Pancreas (tissue), 10 donors: ENCODE measurements around the gene RHBDD3. TPM values are rescaled to one million over a fixed set of nuclear protein-coding genes. Genes with fewer than 3 reads are reported as not detected.

Experiments used
- ATAC-seq, 4 donors: fragments of 200-7000 bp; cut with Tn5 transposase; one replicate each; pipeline versions ENCODE4 v1.8.0 to v1.9.1; 2020; ENCODE audit warnings: mild to moderate bottlenecking in 4 of 4, moderate library complexity in 4 of 4
- DNase-seq, 6 donors: peaks; one replicate each; pipeline ENCODE4 v3.0.0-alpha.2; 2020
- FAIRE-seq: peaks from 2 replicates; lab custom pipeline; 2012; peaks lifted over from hg19 to GRCh38; lab: Jason Lieb, UNC
- H3K27ac ChIP-seq, 4 donors: fragments of 200-600 bp; sonication (generic); 1 replicate in 3 of 4; 2 replicates in 1 of 4; pipeline versions ENCODE4 v1.5.0 to v1.8.0; 2020
- H3K27me3 ChIP-seq, 4 donors: fragments of 200-600 bp; one replicate each; pipeline ENCODE4 v1.8.0; 2021
- H3K36me3 ChIP-seq, 3 donors: fragments of 200-600 bp; sonication (generic) in 1 of 3; one replicate each; pipeline versions ENCODE4 v1.5.0 to v1.8.0; 2020 to 2021
- H3K4me1 ChIP-seq, 3 donors: fragments of 200-600 bp; one replicate each; pipeline ENCODE4 v1.8.0; 2021
- H3K4me3 ChIP-seq, 4 donors: fragments of 200-600 bp; sonication (generic) in 2 of 4; one replicate each; pipeline versions ENCODE4 v1.5.0 to v1.8.0; 2020 to 2021
- H3K9me3 ChIP-seq, 4 donors: fragments of 200-600 bp; one replicate each; pipeline ENCODE4 v1.8.0; 2021
- CTCF ChIP-seq, 4 donors: fragments of 200-600 bp; sonication (generic) in 3 of 4; IDR thresholded peaks; one replicate each; pipeline versions ENCODE4 v1.5.0 to v1.8.0; 2021; ENCODE audit warnings: antibody characterized with exemption in 4 of 4
- WGBS, 2 donors: extraction: QIAGEN DNeasy Blood & Tissue Kit; methylation state at CpG; one replicate each; pipeline ENCODE4 v1.1.7; 2013; 5-methylcytosine and 5-hydroxymethylcytosine counted together
- intact Hi-C, 3 donors: fragments of 100-400 bp; cut with DNase I; formaldehyde crosslinking; loops; one replicate each; pipeline versions ENCODE4 v1.11.1 to v1.14.2; 2022
- polyA plus RNA-seq, 2 donors: library from polyadenylated mRNA; stranded (reverse); fragments of 200-250 nt; gene quantifications; one replicate each; pipeline ENCODE4 v1.2.3, GENCODE V29; 2013
- total RNA-seq, 6 donors: library from RNA; stranded (reverse); fragmentation: NEBNext Ultra II Directional in 4 of 6; extraction: Animal tissue kit (Norgen Biotek cat#: 25700) in 4 of 6; gene quantifications; one replicate each; pipeline versions ENCODE4 v1.2.1 to v1.2.4, GENCODE V29; 2021 to 2023
- donor health status: healthy with polysubstance abuse.
- donor health status: DM: no; HTN: no; CAD: no; lungs with moderate emphysema.
- donor health status: DM: no; HTN: no; CAD: no.
- donor health status: control.
- donor health status: control.
- donor health status: Bipolar disorder and iron deficiency.
- donor health status: DM: yes; HTN: yes; CAD: no.
- donor health status: DM: no; HTN: no; CAD: no.
- donor health status: DM: no; HTN: no; CAD: no.
- donor health status: DM: yes; HTN: yes; CAD: no.

The RHBDD3 gene
- total and polyA plus RNA-seq, 8 donors = 5.4 to 38.2 (median 10.1) TPM

DNA sequence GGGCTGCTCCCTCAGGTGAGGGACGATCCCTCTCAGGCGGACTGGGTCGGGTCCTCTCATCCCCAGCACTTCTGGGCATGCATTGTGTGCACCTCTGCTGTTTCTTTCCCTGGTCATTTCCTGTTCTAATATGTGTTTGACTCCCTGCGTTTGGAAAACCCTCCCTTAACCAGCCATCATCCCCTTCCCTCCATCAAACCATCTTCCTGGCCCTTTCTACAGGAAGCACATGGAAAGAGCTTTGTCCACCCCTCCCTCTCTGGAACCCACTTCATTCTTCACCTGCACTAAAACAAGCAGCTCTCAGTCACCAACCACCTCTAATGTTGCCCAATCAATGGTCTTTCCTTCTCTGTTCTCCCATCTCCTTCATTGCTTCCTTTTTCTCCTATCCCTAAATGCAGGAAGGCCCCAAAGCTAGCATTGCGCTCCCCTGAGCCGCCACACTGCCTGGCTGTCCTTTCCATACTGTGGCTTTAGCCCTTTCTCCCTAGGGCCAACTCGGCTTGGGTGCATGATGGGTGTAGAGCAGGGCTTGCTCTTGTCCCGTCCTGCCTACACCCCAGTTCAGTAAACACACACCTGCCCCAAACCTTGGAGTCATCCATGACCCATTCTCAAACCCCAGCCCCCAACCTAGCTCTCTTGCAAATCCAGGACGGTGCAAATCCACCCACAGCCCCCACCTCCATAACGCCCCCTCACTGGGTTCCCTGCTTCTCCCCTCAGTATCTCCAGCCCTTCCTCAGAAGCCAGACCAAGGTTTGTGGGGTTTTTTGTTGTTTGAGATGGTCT lies 33.2 kb upstream of the RHBDD3 start:
- H3K4me1 ChIP-seq = peaks cover 0 to 9% (median 3%) of the 10 kb centered on the region in 3 donors
- ATAC-seq = no peak
- 76 to 80% methylated on average over 10 of the region's 10 CpGs for WGBS, 2 donors
- intact Hi-C loops = no loop called here
- DNase-seq = peak in 1 of 6 donors; percentile 22
- H3K36me3 ChIP-seq = peaks cover 22 to 50% (median 42%) of the 10 kb centered on the region in 3 donors
- H3K4me3 ChIP-seq = no peak overlapping the region
- TF ChIP-seq CTCF (IDR thresholded peaks at IDR 0.05) = no peak
- H3K27me3 ChIP-seq = no peaks in the 10 kb centered on the region
- no peak overlapping the region for H3K27ac ChIP-seq
- no peaks in the 10 kb centered on the region for H3K9me3 ChIP-seq
- no peak for FAIRE-seq

DNA sequence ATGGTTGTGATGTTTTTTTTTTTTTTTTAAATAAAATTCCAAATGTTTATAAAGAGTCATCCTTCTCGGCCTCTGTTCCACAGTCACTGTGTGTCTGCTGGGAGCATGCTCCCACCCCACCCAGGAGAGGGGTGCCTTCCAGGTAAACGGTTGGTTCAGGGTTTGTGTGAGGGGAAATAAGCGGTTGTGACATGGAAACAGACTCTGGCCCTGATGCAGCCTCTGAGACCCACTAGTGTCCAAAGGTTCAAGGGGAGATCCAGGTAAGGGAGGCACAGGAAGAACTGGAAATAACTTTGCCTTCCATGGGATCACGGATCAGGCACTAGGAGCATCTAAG lies 32.7 kb upstream of the RHBDD3 start:
- intact Hi-C loops = no loop called here
- no peaks in the 10 kb centered on the region for H3K9me3 ChIP-seq
- no peak overlapping the region for H3K4me3 ChIP-seq
- no peak for ATAC-seq
- H3K27ac ChIP-seq = no peak overlapping the region
- DNase-seq = no peak
- TF ChIP-seq CTCF (IDR thresholded peaks at IDR 0.05) = no peak
- WGBS, 2 donors = 79 to 81% methylated on average over 4 of the region's 4 CpGs
- H3K4me1 ChIP-seq = peaks cover 0 to 9% (median 3%) of the 10 kb centered on the region in 3 donors
- peaks cover 22 to 56% (median 46%) of the 10 kb centered on the region in 3 donors for H3K36me3 ChIP-seq
- no peak for FAIRE-seq
- no peaks in the 10 kb centered on the region for H3K27me3 ChIP-seq

- ATAC-seq = no peak
- intact Hi-C loops = no loop called here
- H3K9me3 ChIP-seq = no peaks in the 10 kb centered on the region
- no peak for DNase-seq
- no peak for FAIRE-seq
- peaks cover 0 to 9% (median 3%) of the 10 kb centered on the region in 3 donors for H3K4me1 ChIP-seq
- WGBS, 2 donors = 91 to 92% methylated on average over 19 of the region's 19 CpGs
- no peaks in the 10 kb centered on the region for H3K27me3 ChIP-seq
- peaks cover 22 to 67% (median 57%) of the 10 kb centered on the region in 3 donors for H3K36me3 ChIP-seq
- H3K27ac ChIP-seq = no peak overlapping the region
- TF ChIP-seq CTCF (IDR thresholded peaks at IDR 0.05) = no peak
- no peak overlapping the region for H3K4me3 ChIP-seq
Measured at GRCh38 chr22:29299136-29299900, 31.5 kb upstream of the RHBDD3 start.

GRCh38 chr22:29298641-29299040 lies 30.9 kb upstream of the RHBDD3 start:
- H3K27ac ChIP-seq = no peak overlapping the region
- H3K4me3 ChIP-seq = no peak overlapping the region
- peaks cover 0 to 9% (median 3%) of the 10 kb centered on the region in 3 donors for H3K4me1 ChIP-seq
- FAIRE-seq (no peak), DNase-seq (no peak), ATAC-seq (no peak)
- no peak for TF ChIP-seq CTCF (IDR thresholded peaks at IDR 0.05)
- H3K36me3 ChIP-seq = peaks cover 22 to 74% (median 64%) of the 10 kb centered on the region in 3 donors
- H3K27me3 ChIP-seq = no peaks in the 10 kb centered on the region
- intact Hi-C loops = no loop called here
- no peaks in the 10 kb centered on the region for H3K9me3 ChIP-seq
- 78 to 89% methylated on average over 8 of the region's 8 CpGs for WGBS, 2 donors
